ENCODE data around the gene ZNF26.

ZNF26 gene

DNA sequence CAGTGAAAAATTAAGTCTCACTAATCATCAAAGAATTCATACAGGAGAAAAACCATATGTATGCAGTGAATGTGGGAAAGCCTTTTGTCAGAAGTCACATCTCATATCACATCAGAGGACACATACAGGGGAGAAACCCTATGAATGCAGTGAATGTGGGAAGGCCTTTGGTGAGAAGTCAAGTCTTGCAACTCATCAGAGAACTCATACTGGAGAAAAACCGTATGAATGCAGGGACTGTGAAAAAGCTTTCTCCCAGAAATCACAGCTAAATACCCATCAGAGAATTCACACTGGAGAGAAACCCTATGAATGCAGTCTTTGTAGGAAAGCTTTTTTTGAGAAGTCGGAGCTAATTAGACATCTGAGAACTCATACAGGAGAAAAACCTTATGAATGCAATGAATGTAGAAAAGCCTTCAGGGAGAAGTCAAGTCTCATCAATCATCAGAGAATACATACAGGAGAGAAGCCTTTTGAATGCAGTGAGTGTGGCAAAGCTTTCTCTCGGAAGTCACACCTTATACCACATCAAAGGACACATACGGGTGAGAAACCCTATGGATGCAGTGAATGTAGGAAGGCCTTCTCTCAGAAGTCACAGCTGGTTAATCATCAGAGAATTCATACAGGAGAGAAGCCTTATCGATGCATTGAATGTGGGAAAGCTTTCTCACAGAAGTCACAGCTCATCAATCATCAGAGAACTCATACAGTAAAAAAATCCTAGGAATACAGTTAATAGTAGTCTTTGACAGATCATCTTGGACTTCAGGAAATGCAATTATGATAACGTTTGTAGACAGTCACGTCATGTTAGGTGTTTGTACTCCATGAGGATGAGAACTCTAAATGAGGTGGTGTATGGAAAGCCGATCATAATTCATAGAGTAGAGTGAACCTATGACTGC lies 72.3 kb downstream of the ZNF26 start:
- no peak for FAIRE-seq
- no peak for DNase-seq (ENCODE audit: insufficient read length, low spot score)

DNA sequence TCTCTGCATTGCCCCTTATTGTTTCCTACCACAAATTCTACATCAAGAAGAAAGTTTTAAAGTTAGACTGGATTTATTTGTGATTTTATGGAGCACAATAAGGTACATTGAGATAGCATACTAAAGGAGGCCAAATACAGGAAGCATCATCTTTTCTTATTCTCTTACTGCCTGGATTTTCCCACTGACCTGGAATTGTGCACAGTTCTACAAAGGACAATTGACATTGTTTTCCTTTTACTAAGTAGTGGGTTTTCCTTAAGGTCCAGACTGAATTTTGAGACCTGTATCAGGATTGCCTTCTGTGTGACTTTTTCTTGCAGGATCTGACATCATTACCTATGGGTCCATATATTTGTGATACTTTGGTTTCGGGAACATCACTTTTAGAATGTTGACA lies 75.8 kb downstream of the ZNF26 start:
- TF ChIP-seq, protein P1, sequence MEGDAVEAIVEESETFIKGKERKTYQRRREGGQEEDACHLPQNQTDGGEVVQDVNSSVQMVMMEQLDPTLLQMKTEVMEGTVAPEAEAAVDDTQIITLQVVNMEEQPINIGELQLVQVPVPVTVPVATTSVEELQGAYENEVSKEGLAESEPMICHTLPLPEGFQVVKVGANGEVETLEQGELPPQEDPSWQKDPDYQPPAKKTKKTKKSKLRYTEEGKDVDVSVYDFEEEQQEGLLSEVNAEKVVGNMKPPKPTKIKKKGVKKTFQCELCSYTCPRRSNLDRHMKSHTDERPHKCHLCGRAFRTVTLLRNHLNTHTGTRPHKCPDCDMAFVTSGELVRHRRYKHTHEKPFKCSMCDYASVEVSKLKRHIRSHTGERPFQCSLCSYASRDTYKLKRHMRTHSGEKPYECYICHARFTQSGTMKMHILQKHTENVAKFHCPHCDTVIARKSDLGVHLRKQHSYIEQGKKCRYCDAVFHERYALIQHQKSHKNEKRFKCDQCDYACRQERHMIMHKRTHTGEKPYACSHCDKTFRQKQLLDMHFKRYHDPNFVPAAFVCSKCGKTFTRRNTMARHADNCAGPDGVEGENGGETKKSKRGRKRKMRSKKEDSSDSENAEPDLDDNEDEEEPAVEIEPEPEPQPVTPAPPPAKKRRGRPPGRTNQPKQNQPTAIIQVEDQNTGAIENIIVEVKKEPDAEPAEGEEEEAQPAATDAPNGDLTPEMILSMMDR (IDR thresholded peaks at IDR 0.05; ENCODE audit: insufficient read depth, missing control alignments), result no peak
- DNase-seq (ENCODE audit: insufficient read length, low spot score) (no peak), FAIRE-seq (no peak)

More for the DNA sequence above, 72.3 kb downstream of the ZNF26 start:
- TF ChIP-seq, protein P1 (IDR thresholded peaks at IDR 0.05; ENCODE audit: insufficient read depth, missing control alignments), result no peak

DNA sequence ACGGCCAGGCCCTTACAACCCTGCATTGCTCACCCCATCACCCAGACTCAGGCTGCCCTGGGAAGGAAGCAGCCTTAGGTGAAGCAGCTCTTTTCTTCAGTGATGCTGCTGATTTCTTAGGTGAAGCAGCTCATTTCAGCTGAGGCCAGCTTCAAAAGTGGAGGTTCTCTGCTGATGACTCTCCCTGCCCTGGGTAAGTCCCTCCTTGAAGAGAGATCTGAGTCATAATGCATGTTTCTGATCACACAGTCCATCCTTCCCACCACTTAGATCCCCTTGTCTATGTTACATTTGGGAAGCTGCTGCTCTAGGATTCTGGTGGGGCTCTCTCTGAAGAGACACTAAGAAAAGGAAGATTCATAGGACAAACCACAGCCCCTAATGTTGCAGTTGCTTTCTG lies 77.4 kb downstream of the ZNF26 start:
- DNase-seq (ENCODE audit: insufficient read length, low spot score) (no peak), FAIRE-seq (no peak)
- TF ChIP-seq, protein P1 (IDR thresholded peaks at IDR 0.05; ENCODE audit: insufficient read depth, missing control alignments), result no peak

DNA sequence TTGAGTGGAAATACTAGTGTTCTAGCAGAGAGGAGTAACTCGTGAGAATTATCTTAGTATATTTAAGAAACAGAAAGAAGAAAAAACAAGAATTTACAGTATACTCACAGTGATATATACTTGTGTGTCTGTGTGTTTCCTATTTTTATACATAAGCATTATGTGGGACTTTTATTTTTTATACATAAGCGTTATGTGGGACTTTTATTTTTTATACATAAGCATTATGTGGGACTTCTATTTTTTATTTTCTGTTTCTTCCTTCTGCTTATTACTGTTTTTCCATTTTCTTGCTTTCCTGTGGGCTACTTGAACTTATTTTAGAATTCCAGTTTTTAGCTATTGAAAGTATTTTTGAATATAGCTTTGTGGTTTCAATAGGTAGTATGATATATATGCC lies 87.7 kb downstream of the ZNF26 start:
- DNase-seq (ENCODE audit: insufficient read length, low spot score) (no peak), FAIRE-seq (no peak)
- TF ChIP-seq, protein P1 (IDR thresholded peaks at IDR 0.05; ENCODE audit: insufficient read depth, missing control alignments), result no peak
